Esophagus (tissue), 2 donors: ENCODE results near the gene PBOV1. TPM values are rescaled to one million over a fixed set of nuclear protein-coding genes. Genes with fewer than 3 reads are reported as not detected.

Experiments
- H3K27ac ChIP-seq, 2 donors: one replicate each; pipeline ENCODE4 v1.5.1; 2013; ENCODE audit warnings: low read depth in 2 of 2, mild to moderate bottlenecking in 2 of 2, inconsistent platforms in 1 of 2, low read length in 1 of 2, moderate library complexity in 1 of 2
- H3K27me3 ChIP-seq, 2 donors: one replicate each; pipeline ENCODE4 v1.6.1; 2013; ENCODE audit warnings: low read length in 2 of 2, control low read depth in 1 of 2, mild to moderate bottlenecking in 1 of 2; ENCODE audit not compliant: insufficient read depth in 2 of 2, control insufficient read depth in 1 of 2
- H3K36me3 ChIP-seq, 2 donors: one replicate each; pipeline ENCODE4 v1.6.1; 2013; ENCODE audit warnings: low read length in 1 of 2; ENCODE audit not compliant: control insufficient read depth in 2 of 2, insufficient read depth in 2 of 2
- H3K4me1 ChIP-seq, 2 donors: one replicate each; pipeline ENCODE4 v1.6.1; 2013; ENCODE audit warnings: low read length in 1 of 2; ENCODE audit not compliant: control insufficient read depth in 2 of 2, insufficient read depth in 2 of 2
- H3K4me3 ChIP-seq, 2 donors: one replicate each; pipeline ENCODE4 v1.5.1; 2013; ENCODE audit warnings: low read length in 2 of 2, mild to moderate bottlenecking in 2 of 2, low read depth in 1 of 2, moderate library complexity in 1 of 2
- H3K9me3 ChIP-seq, 2 donors: one replicate each; pipeline ENCODE4 v1.6.1; 2013; ENCODE audit warnings: mild to moderate bottlenecking in 2 of 2, low read depth in 1 of 2, low read length in 1 of 2, moderate library complexity in 1 of 2; ENCODE audit not compliant: control insufficient read depth in 2 of 2, insufficient read depth in 1 of 2
- WGBS, 2 donors: extraction: QIAGEN DNeasy Blood & Tissue Kit; methylation state at CpG; one replicate each; pipeline ENCODE4 v1.1.7; 2013; 5-methylcytosine and 5-hydroxymethylcytosine counted together
- polyA plus RNA-seq, 2 donors: library from polyadenylated mRNA; stranded (reverse); fragments of 200-250 nt; gene quantifications; one replicate each; pipeline ENCODE4 v1.2.3, GENCODE V29; 2013
- donor health status: healthy with polysubstance abuse.
- donor health status: Bipolar disorder and iron deficiency.

PBOV1 gene
- polyA plus RNA-seq, 2 donors = not detected

DNA sequence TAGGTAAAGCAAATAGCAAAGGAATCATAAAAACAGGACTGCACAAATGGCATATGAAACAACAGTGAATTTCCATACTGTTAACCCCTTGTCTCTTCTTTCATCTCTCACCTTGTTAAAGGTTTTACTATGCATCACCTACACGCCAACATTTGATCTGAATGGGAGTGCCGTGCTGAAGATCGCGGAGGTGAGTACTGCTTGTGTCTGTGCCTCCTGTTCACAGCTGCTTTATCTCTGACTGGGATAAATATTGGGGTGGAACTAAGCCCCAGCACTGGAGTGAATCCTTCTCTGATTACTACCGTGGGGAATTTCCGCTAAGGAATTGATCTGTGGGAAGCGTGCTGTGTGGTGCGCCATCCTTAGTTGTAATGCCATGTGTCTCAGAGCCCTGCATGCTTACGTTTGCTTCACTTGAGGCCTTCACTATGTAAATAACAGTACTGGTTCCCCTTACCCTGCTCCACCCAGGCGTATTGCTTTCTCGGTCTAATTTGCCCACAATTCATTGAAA is 11.4 kb upstream of the PBOV1 start:
- no peak overlapping the region for H3K27ac ChIP-seq
- WGBS, 2 donors = 90 to 91% methylated on average over 11 of the region's 11 CpGs

DNA sequence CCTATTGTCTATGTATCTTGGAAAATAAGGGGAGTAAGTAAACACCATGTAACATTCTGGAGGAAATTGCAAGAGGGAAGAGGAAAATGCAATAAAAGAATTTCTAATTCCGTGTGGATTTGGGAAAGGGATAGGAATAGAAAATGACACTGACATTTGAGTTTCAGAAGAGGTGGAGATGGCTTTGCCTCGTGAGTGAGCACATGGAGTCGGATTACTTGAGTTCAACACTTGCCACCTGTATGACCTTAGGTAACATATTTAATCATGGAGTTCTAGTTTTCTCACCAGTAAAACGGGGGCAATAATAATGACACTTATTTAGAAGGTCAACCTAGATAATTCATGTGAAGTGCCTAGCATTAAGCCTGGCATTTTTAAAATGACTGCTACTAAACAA is 10.8 kb upstream of the PBOV1 start:
- 70 to 76% methylated on average over 4 of the region's 4 CpGs for WGBS, 2 donors
- H3K27me3 ChIP-seq = no peaks in the 10 kb centered on the region
- H3K36me3 ChIP-seq = no peaks in the 10 kb centered on the region
- H3K27ac ChIP-seq = no peak overlapping the region
- no peaks in the 10 kb centered on the region for H3K4me1 ChIP-seq
- no peak overlapping the region for H3K4me3 ChIP-seq
- no peaks in the 10 kb centered on the region for H3K9me3 ChIP-seq

More for the DNA sequence above, 11.4 kb upstream of the PBOV1 start:
- Histone ChIP-seq H3K36me3 (no peaks in the 10 kb centered on the region), H3K4me3 (no peak overlapping the region), H3K4me1 (no peaks in the 10 kb centered on the region), H3K9me3 (no peaks in the 10 kb centered on the region), H3K27me3 (no peaks in the 10 kb centered on the region)

DNA sequence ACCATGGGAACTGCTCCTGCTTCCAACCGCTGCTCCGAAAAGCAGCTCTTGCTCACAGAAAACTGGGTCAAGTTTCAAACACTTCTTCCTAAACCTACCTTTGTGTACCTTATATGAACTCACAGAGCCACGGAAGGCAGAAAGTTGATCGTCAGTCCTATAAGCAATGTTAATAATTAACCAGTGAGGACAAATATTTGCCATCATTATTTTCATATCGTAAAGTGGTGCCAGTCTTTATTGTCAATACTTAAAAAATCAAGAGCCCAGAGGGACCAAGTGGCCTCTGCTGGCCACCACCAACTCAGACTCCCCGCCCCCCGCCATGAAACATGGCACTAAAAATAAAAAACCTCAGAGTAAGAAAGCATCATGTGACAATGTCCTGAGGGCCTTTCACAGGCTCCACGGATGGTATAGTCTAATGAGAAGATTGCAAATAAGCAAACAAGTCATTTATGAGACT is 9.1 kb upstream of the PBOV1 start:
- Histone ChIP-seq H3K4me3 (no peak overlapping the region), H3K27me3 (no peaks in the 10 kb centered on the region), H3K9me3 (no peaks in the 10 kb centered on the region), H3K27ac (no peak overlapping the region), H3K4me1 (no peaks in the 10 kb centered on the region), H3K36me3 (no peaks in the 10 kb centered on the region)
- WGBS, 2 donors = 66 to 81% methylated on average over 8 of the region's 8 CpGs

DNA sequence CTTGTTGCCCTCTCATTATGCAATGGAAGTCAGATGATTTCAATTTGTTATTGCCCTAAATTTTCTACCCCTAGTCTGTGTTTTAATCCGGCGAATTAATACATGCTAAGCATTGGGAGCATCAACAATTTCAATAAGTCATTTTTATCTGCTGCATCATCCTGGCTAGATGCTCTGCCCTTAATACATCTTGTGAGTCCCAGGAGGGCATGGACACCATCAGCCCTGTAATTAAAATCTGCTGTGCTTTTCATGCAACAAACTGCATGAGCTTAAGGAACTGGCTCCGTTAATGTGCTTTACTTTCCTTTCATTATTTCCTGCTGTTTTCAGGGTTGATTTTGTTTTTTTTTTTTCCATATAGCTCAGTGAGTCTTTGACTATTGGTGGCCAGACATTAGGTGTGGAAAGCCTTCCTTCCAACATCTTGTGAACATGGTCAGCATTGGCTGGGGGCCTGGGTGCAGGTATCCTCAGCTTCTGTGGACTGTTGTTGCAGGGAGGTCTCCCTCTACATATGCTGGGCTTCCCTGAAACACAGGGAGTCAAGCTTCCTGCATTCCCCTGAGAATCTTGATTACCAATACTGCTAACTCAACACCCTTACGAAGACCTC is 8.5 kb upstream of the PBOV1 start:
- Histone ChIP-seq H3K27ac (no peak overlapping the region), H3K4me3 (no peak overlapping the region), H3K9me3 (no peaks in the 10 kb centered on the region), H3K36me3 (no peaks in the 10 kb centered on the region), H3K27me3 (no peaks in the 10 kb centered on the region), H3K4me1 (no peaks in the 10 kb centered on the region)
- WGBS, 2 donors = 75 to 89% methylated on average over 4 of the region's 4 CpGs

DNA sequence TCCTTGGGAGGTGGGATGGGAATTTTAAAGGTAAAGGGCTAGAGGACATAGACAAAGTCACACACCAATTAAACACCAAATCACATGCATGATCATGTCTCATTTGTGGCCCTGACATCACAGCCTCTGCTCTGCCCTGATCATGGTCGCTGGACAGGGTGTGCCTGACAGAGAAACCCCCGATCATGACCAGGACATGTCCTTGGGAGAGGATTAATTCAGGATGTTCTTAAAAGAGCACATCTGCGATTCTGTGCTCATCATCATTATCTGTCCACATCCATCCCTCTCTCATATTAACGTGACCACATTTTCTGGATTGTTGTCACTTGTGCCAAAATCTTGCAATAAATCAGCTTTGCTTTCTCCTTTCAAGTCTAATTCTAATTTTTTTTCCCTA is 7.7 kb upstream of the PBOV1 start:
- no peak overlapping the region for H3K4me3 ChIP-seq
- no peaks in the 10 kb centered on the region for H3K36me3 ChIP-seq
- 79 to 86% methylated on average over 4 of the region's 4 CpGs for WGBS, 2 donors
- no peak overlapping the region for H3K27ac ChIP-seq
- H3K9me3 ChIP-seq = no peaks in the 10 kb centered on the region
- no peaks in the 10 kb centered on the region for H3K27me3 ChIP-seq
- no peaks in the 10 kb centered on the region for H3K4me1 ChIP-seq

GRCh38 chr6:138222901-138223546 is 4.7 kb upstream of the PBOV1 start:
- Histone ChIP-seq H3K27ac (no peak overlapping the region), H3K9me3 (no peaks in the 10 kb centered on the region), H3K27me3 (no peaks in the 10 kb centered on the region), H3K4me1 (no peaks in the 10 kb centered on the region), H3K4me3 (no peak overlapping the region), H3K36me3 (no peaks in the 10 kb centered on the region)
- 73 to 74% methylated on average over 4 of the region's 4 CpGs for WGBS, 2 donors

DNA sequence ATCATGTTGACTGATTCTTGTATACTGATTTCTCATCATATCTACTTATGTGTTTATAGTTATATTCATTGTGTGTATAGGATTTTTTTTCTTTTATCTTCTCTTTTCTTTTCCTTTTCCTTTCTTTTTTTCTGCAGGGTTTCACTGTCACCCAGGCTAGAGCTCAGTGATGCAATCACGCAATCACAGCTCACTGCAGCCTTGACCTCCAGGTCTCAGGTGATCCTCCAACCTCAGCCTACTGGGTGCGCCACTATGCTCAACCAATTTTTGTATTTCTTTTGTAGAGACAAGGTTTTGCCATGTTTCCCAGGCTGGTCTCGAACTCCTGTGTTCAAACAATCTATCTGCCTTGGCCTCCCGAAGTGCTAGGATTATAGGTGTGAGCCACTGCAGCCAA is 1.6 kb upstream of the PBOV1 start:
- H3K4me1 ChIP-seq = no peaks in the 10 kb centered on the region
- no peaks in the 10 kb centered on the region for H3K36me3 ChIP-seq
- H3K27me3 ChIP-seq = no peaks in the 10 kb centered on the region
- no peak overlapping the region for H3K4me3 ChIP-seq
- H3K27ac ChIP-seq = no peak overlapping the region
- WGBS, 2 donors = 93 to 96% methylated on average over 4 of the region's 4 CpGs
- no peaks in the 10 kb centered on the region for H3K9me3 ChIP-seq

DNA sequence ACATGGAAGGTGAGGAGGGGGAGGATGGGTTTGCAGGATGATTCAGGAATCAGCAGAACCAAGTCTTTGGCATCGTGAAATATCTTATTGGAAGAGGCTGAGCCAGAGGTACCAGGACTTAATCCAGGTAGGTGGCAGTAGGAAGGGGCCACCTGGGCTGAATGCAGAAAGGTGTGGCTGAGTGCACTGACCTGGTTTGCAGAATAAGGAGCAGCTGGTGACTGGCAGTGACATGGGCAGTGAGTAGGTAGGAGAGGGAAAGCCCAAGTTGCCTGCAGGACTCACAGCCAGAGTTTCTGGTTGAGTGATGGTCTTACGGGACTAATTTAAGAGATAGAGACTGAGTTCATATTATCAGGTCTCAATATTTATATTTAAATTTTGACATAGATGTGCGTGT is 1.1 kb upstream of the PBOV1 start:
- H3K27ac ChIP-seq = no peak overlapping the region
- no peak overlapping the region for H3K4me3 ChIP-seq
- no peaks in the 10 kb centered on the region for H3K27me3 ChIP-seq
- no peaks in the 10 kb centered on the region for H3K4me1 ChIP-seq
- H3K9me3 ChIP-seq = no peaks in the 10 kb centered on the region
- WGBS, 2 donors = 85 to 91% methylated on average over 3 of the region's 3 CpGs
- no peaks in the 10 kb centered on the region for H3K36me3 ChIP-seq

- 42 to 44% methylated on average over 7 of the region's 7 CpGs for WGBS, 2 donors
- no peaks in the 10 kb centered on the region for H3K36me3 ChIP-seq
- H3K4me1 ChIP-seq = no peaks in the 10 kb centered on the region
- H3K27ac ChIP-seq = no peak overlapping the region
- no peaks in the 10 kb centered on the region for H3K9me3 ChIP-seq
- H3K27me3 ChIP-seq = peaks cover 0 to 3% of the 10 kb centered on the region in 2 donors
- H3K4me3 ChIP-seq = no peak overlapping the region
Observed at GRCh38 chr6:138215093-138215782, 3.1 kb downstream of the PBOV1 start.
